Osteoblast (primary cell): ENCODE measurements around the gene PEAK3. TPM values are rescaled to one million over a fixed set of nuclear protein-coding genes. Genes with fewer than 3 reads are reported as not detected.

Experiments
- DNase-seq: peaks from one replicate; pipeline ENCODE4 v3.0.0; 2011; ENCODE audit warnings: low spot score, mixed read lengths; ENCODE audit not compliant: insufficient read length; ENCODE audit errors: missing footprints
- H2AFZ ChIP-seq: 2 replicates; pipeline ENCODE4 v1.6.0; 2011; ENCODE audit warnings: mild to moderate bottlenecking, low read length
- H3K27ac ChIP-seq: 2 replicates; pipeline ENCODE4 v1.5.1; 2011; ENCODE audit warnings: mild to moderate bottlenecking, low read depth, low read length, moderate library complexity
- H3K27me3 ChIP-seq: 2 replicates; pipeline ENCODE4 v1.6.0; 2012; ENCODE audit warnings: mild to moderate bottlenecking, control low read depth, inconsistent platforms, low read length, moderate library complexity; ENCODE audit not compliant: insufficient read depth
- H3K36me3 ChIP-seq: 2 replicates; pipeline ENCODE4 v1.5.1; 2011; ENCODE audit warnings: mild to moderate bottlenecking, low read length, control low read depth, moderate library complexity; ENCODE audit not compliant: insufficient read depth
- H3K4me1 ChIP-seq: 2 replicates; pipeline ENCODE4 v1.5.1; 2011; ENCODE audit warnings: mild to moderate bottlenecking, low read length, control low read depth, moderate library complexity; ENCODE audit not compliant: insufficient read depth
- H3K4me2 ChIP-seq: 2 replicates; pipeline ENCODE4 v1.6.0; 2011; ENCODE audit warnings: mild to moderate bottlenecking, low read length; ENCODE audit not compliant: insufficient read depth
- H3K4me3 ChIP-seq: fragments of 200-600 bp; sonication (generic); 3 replicates; pipeline ENCODE4 v1.5.1; 2012; ENCODE audit warnings: mild to moderate bottlenecking, low read length, inconsistent platforms; ENCODE audit not compliant: insufficient read depth
- H3K79me2 ChIP-seq: 2 replicates; pipeline ENCODE4 v1.6.0; 2012; ENCODE audit warnings: mild to moderate bottlenecking, low read length, control low read depth, inconsistent platforms; ENCODE audit not compliant: insufficient read depth
- H3K9me3 ChIP-seq: 2 replicates; pipeline ENCODE4 v1.5.1; 2011; ENCODE audit warnings: low read depth, low read length, control low read depth
- H4K20me1 ChIP-seq: 2 replicates; pipeline ENCODE4 v1.6.0; 2012; ENCODE audit warnings: mild to moderate bottlenecking, low read length, control low read depth; ENCODE audit not compliant: insufficient read depth
- CTCF ChIP-seq: IDR thresholded peaks from 2 replicates; pipeline ENCODE4 v1.5.1; 2011; ENCODE audit warnings: mild to moderate bottlenecking, low read depth, low read length, moderate library complexity; ENCODE audit errors: extremely low read depth
- total RNA-seq: library from RNA; depleted of rRNA; stranded (reverse); fragments of >200 nt; gene quantifications from 2 replicates; pipeline ENCODE4 v1.2.3, GENCODE V29; 2012

The PEAK3 gene
- total RNA-seq, 1 donor = not detected

GRCh38 chr19:2273356-2274184, 8.4 kb downstream of the PEAK3 start:
- peaks cover 31% of the 10 kb centered on the region for H3K36me3 ChIP-seq
- H3K9me3 ChIP-seq = no peaks in the 10 kb centered on the region
- H3K27ac ChIP-seq = peak overlapping the region; percentile 51
- H3K4me2 ChIP-seq = peak overlapping the region; percentile 91
- H3K27me3 ChIP-seq = no peaks in the 10 kb centered on the region
- no peak overlapping the region for H2AFZ ChIP-seq
- TF ChIP-seq CTCF = peak; percentile 84
- peaks cover 73% of the 10 kb centered on the region for H3K79me2 ChIP-seq
- H4K20me1 ChIP-seq = peaks cover 62% of the 10 kb centered on the region
- peaks cover 21% of the 10 kb centered on the region for H3K4me1 ChIP-seq
- H3K4me3 ChIP-seq = peak overlapping the region; percentile 48
- peak; percentile 99 for DNase-seq

GRCh38 chr19:2271234-2272103, 10.5 kb downstream of the PEAK3 start:
- H3K36me3 ChIP-seq = peaks cover 31% of the 10 kb centered on the region
- peaks cover 30% of the 10 kb centered on the region for H3K4me1 ChIP-seq
- H3K27me3 ChIP-seq = no peaks in the 10 kb centered on the region
- H4K20me1 ChIP-seq = peaks cover 52% of the 10 kb centered on the region
- peak; percentile 99 for DNase-seq
- TF ChIP-seq CTCF = no peak
- H3K4me2 ChIP-seq = peak overlapping the region; percentile 91
- H3K4me3 ChIP-seq = peak overlapping the region; percentile 98
- no peaks in the 10 kb centered on the region for H3K9me3 ChIP-seq
- peak overlapping the region; percentile 75 for H3K27ac ChIP-seq
- H2AFZ ChIP-seq = no peak overlapping the region
- H3K79me2 ChIP-seq = peaks cover 69% of the 10 kb centered on the region

- Histone ChIP-seq H3K27me3 (no peaks in the 10 kb centered on the region), H3K4me2 (peak overlapping the region; percentile 91), H3K9me3 (no peaks in the 10 kb centered on the region), H2AFZ (no peak overlapping the region), H3K4me3 (peak overlapping the region; percentile 98), H4K20me1 (peaks cover 52% of the 10 kb centered on the region), H3K4me1 (peaks cover 32% of the 10 kb centered on the region), H3K27ac (peak overlapping the region; percentile 92), H3K36me3 (peaks cover 31% of the 10 kb centered on the region), H3K79me2 (peaks cover 62% of the 10 kb centered on the region)
- TF ChIP-seq CTCF = no peak
- DNase-seq = peak; percentile 100
Measured at GRCh38 chr19:2270423-2271233, 11.3 kb downstream of the PEAK3 start.
